Fibroblast of the aortic adventitia (primary cell): ENCODE data around the gene SLC22A7. TPM values are rescaled to one million over a fixed set of nuclear protein-coding genes. Genes with fewer than 3 reads are reported as not detected.

Experiments
- DNase-seq: peaks from one replicate; pipeline ENCODE4 v3.0.0-alpha.2; 2010; ENCODE audit warnings: low read depth
- H3K4me3 ChIP-seq: 2 replicates; pipeline ENCODE4 v1.5.1; 2011; ENCODE audit warnings: low read depth, mild to moderate bottlenecking, control low read depth, low read length, moderate library complexity
- CTCF ChIP-seq: IDR thresholded peaks from 2 replicates; pipeline ENCODE4 v1.5.1; 2011; ENCODE audit warnings: mild to moderate bottlenecking, low read length, control low read depth, inconsistent platforms; ENCODE audit not compliant: insufficient read depth
- total RNA-seq: library from RNA; depleted of rRNA; stranded (reverse); fragments of >200 nt; gene quantifications from 2 replicates; pipeline ENCODE4 v1.2.3, GENCODE V29; 2012; ENCODE audit warnings: low replicate concordance

The SLC22A7 gene
- total RNA-seq, 1 donor: not detected

GRCh38 chr6:43283905-43284304, 14.2 kb upstream of the SLC22A7 start:
- no peak for TF ChIP-seq CTCF
- H3K4me3 ChIP-seq: no peak overlapping the region
- no peak for DNase-seq

GRCh38 chr6:43284991-43285781, 12.9 kb upstream of the SLC22A7 start:
- H3K4me3 ChIP-seq: no peak overlapping the region
- DNase-seq: no peak
- TF ChIP-seq CTCF: no peak

GRCh38 chr6:43285832-43286231, 12.2 kb upstream of the SLC22A7 start:
- no peak for DNase-seq
- H3K4me3 ChIP-seq: no peak overlapping the region
- no peak for TF ChIP-seq CTCF

GRCh38 chr6:43286456-43286979, 11.5 kb upstream of the SLC22A7 start:
- no peak for TF ChIP-seq CTCF
- H3K4me3 ChIP-seq: no peak overlapping the region
- DNase-seq: no peak

DNA sequence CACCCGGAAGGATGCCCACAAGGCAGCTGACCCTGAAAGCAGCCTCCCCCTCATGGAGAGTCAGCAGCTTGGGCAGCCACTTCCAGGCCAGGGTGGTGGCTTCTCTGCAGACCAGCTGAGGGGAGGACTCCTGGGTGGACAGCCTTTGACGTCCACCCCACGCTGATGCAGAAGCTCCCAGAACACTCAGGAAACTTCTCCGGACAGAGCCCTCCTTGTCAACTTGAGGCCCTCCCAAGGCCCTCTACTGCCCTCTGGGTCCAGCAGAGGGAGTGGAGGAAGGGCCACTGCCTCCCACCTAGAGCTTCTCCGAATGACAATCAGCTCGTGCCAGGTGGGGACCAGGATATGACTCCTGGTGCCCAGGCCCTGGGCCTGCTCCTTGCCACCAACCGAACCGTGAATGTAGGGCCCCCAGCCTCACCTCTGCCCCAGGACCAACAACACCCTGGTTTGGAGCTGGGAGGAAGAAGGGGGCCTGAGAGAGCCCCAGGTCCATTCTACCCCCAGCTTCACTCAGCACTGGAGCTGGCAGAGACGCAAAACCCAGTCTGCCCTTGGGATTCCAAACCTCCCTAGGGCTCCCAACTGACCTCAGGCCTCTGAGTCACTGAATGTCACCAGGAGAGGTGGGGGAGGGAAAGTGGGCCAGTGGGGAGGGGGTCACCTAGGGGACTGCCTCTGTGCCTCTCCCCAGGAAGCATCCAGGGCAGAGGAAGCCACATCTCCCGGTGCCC, 10.9 kb upstream of the SLC22A7 start:
- no peak for DNase-seq
- peak; percentile 7 for TF ChIP-seq CTCF
- no peak overlapping the region for H3K4me3 ChIP-seq

DNA sequence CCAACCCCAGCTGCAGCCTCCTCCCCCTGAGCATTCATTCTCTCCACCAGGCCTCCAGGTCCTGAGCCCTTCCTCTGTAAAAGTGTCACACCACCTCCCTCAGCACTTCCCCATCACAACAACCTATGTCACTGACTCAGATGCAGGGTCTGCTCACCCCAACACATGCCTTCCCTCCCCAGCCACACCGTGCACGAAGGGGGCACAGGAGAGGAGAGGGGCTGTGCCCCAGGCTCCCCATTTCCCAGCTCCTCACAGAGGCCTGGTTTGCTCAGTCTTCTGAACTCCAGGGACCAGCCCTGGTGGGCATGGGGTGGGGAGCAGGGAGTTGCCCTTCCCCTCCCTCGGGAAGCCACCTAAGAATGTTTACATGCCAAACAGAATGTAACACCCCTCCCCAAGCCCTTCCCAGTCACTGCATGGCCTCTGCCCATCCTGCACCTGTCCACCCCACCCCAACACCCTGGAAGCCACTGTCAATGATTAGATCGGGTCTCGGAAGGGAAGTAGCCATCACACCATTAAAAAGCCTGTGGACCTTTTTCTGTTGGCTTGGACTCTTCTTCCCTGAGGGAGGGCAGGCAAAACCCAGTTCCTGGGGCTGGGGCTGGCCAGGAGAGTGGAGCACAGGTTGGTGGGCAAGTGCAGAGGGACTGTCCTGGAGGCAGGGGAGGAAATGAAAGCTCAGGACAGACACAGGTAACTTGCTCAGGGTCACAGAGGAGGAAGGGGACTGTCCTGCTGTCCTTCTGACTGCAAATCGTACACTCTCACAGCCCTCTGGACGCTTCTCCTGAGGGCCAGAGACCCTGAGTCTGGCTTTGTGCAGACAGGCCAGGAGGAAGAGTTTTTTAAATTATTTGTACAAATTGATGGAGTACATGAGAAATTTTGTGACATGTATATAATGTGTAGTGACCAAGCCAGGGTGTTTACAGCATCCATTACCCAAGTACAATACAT, 10.1 kb upstream of the SLC22A7 start:
- no peak overlapping the region for H3K4me3 ChIP-seq
- DNase-seq: no peak
- TF ChIP-seq CTCF: no peak
